GM19455 (cell line): Measurements from ENCODE around the gene BANK1.

Experiments used
- ATAC-seq: cut with Tn5 transposase; IDR thresholded peaks from one replicate; pipeline ENCODE4 v1.9.1; 2021; ENCODE audit not compliant: unreplicated experiment

BANK1 gene

DNA sequence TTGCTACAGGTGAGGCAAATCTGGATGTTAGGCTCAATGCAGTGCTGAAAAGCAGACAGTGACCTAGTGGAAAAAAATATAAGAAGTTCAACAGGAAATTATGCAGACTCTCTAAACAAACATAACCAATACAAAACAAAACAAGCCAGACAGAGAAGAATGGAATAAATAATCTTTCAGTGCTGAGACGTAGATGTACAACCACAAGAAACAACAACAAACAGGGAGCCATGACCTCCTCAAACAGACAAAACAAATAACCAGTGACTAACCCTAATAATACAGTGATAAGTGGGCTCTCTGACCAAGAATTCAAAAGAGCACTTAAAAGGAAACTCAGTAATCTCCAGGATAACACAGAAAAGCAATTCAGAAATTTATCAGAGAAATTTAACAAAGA lies 315.5 kb downstream of the BANK1 start:
- no peak for ATAC-seq

DNA sequence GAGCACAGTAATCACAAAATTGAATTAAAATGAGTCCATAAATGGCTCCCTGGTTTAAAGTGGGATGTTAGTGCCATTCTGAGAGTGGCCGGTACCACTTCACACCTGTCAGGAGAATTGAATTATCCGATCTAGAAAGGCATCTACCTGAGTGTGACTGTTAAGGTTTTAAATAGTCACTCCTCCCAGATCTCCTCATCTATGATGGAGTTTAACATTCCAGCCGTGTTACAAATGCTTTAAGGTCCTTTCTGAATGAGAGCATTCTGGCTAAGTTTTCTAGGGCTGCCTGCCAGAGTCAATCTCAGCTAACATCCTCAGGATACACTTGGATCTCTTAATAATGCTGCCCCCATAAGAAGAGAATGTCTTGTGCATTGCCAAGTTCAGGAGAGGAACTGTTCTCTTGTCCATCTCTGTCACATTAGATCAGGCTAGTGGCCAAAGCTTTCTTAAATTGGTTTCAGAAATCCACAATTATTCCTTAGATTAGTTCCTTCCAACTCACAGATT lies 323.6 kb downstream of the BANK1 start:
- no peak for ATAC-seq

DNA sequence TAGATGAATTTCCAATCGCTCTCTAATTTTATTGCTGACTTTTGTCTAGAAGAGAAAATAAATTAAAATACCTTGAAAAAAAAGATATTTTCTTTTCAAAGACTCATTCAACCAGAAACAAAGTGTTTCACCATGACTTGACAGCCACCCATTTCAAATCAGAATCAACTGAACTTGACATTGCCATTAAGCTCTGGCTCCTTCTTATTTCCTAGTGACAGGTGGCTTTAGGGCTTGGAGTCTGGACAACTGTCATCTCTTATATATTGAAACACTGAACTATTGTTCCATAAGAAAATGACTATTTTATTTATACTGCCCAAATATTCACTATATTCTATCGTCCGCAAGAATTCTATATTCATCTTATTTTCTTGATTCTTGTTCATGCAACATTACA lies 325.6 kb downstream of the BANK1 start:
- ATAC-seq = no peak

DNA sequence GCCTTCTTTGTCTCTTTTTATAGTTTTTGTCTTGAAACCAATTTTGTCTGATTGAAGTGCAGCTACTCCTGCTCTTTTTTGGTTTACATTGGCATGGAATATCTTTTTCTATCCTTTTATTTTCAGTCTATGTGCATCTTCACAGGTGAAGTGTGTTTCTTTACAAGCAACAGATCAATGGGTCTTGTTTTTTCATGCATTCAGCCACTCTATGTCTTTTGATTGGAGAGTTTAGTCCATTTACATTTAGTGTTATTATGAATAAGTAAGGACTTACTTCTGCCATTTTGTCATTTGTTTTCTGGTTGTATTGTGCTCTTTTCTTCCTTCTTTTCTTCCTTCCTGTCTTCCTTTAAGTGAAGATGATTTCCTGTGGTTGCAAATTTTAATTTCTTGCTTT lies 330.3 kb downstream of the BANK1 start:
- no peak for ATAC-seq
